K562 (cell line): ENCODE data around the gene TPO.

Experiments used
- BACH1 ChIP-seq: fragments of 200-800 bp; sonication (Bioruptor generic); IDR thresholded peaks from 2 replicates; pipeline ENCODE4 v1.6.1; 2016; ENCODE audit warnings: missing genetic modification characterization, missing compliant biosample characterization
- EP300 ChIP-seq: IDR thresholded peaks from 2 replicates; pipeline ENCODE4 v1.6.1; 2012; ENCODE audit warnings: low read length, improper control_type of control experiment
- KDM1A ChIP-seq, 2 experiments: fragments of 450-650 bp; IDR thresholded peaks; 2 replicates each; pipeline ENCODE4 v1.6.1; 2016; ENCODE audit warnings: mild to moderate bottlenecking in 2 of 2
- TEAD4 ChIP-seq, 2 experiments: sonication (generic) in 1 of 2; formaldehyde crosslinking in 1 of 2; IDR thresholded peaks; 2 replicates each; pipeline versions ENCODE4 v1.6.1 to v1.8.0; 2012 to 2022; ENCODE audit warnings: borderline replicate concordance in 1 of 2, inconsistent platforms in 1 of 2, low read length in 1 of 2, mild to moderate bottlenecking in 1 of 2, missing genetic modification reagents in 1 of 2
- TF ChIP-seq, protein P1 (sequence below): sonication (generic); formaldehyde crosslinking; IDR thresholded peaks from 2 replicates; pipeline ENCODE4 v1.8.0; 2022; ENCODE audit warnings: mild to moderate bottlenecking, missing genetic modification reagents
- TF ChIP-seq, protein P2 (sequence below), 2 experiments: IDR thresholded peaks in 1 of 2; conservative IDR thresholded peaks in 1 of 2; 2 replicates each; pipeline ENCODE4 v1.6.1; 2016; ENCODE audit warnings: low read depth in 2 of 2, mild to moderate bottlenecking in 1 of 2, missing compliant biosample characterization in 1 of 2, missing genetic modification characterization in 1 of 2, moderate library complexity in 1 of 2

DNA sequence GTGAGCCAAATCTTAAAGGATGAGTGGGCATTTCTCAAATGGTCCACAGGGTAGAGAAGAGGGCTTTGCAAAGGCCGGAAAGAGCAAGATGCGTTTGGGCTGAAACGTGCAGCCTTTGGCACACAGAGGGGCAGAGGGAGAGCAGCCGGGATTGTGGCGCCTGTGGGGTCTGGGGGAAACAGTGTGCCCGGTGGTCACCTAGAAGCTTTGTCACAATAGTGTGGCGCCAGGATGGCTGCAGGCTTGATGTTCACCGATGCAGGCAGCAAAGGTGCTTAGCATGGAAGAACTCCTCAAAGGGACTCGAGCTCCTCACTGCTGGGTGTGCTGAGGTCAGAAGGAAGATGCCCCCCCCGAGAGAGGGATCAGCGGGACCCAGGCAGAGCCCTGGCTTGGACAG lies 23.8 kb downstream of the TPO start:
- no peak for TF ChIP-seq BACH1 (tag)
- TF ChIP-seq TEAD4 (IDR thresholded peaks at IDR 0.05; ENCODE audit: low read length): no peak
- no peak for TF ChIP-seq TEAD4 (CRISPR knock-in tag; IDR thresholded peaks at IDR 0.05; ENCODE audit: borderline replicate concordance)
- TF ChIP-seq, protein P1, sequence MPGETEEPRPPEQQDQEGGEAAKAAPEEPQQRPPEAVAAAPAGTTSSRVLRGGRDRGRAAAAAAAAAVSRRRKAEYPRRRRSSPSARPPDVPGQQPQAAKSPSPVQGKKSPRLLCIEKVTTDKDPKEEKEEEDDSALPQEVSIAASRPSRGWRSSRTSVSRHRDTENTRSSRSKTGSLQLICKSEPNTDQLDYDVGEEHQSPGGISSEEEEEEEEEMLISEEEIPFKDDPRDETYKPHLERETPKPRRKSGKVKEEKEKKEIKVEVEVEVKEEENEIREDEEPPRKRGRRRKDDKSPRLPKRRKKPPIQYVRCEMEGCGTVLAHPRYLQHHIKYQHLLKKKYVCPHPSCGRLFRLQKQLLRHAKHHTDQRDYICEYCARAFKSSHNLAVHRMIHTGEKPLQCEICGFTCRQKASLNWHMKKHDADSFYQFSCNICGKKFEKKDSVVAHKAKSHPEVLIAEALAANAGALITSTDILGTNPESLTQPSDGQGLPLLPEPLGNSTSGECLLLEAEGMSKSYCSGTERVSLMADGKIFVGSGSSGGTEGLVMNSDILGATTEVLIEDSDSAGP: no peak
- TF ChIP-seq, protein P2, sequence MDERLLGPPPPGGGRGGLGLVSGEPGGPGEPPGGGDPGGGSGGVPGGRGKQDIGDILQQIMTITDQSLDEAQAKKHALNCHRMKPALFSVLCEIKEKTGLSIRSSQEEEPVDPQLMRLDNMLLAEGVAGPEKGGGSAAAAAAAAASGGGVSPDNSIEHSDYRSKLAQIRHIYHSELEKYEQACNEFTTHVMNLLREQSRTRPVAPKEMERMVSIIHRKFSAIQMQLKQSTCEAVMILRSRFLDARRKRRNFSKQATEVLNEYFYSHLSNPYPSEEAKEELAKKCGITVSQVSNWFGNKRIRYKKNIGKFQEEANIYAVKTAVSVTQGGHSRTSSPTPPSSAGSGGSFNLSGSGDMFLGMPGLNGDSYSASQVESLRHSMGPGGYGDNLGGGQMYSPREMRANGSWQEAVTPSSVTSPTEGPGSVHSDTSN (CRISPR knock-in tag; IDR thresholded peaks at IDR 0.05; ENCODE audit: low read depth): no peak
- TF ChIP-seq, protein P2 (tag; conservative IDR thresholded peaks at IDR 0.05; ENCODE audit: low read depth): no peak
- TF ChIP-seq KDM1A (IDR thresholded peaks at IDR 0.05): no peak
- no peak for TF ChIP-seq EP300
